Esophagus (tissue), 2 donors: Measurements from ENCODE around the gene CFL2. TPM values are rescaled to one million over a fixed set of nuclear protein-coding genes. Genes with fewer than 3 reads are reported as not detected.

Experiments used
- H3K27ac ChIP-seq, 2 donors: one replicate each; pipeline ENCODE4 v1.5.1; 2013; ENCODE audit warnings: low read depth in 2 of 2, mild to moderate bottlenecking in 2 of 2, inconsistent platforms in 1 of 2, low read length in 1 of 2, moderate library complexity in 1 of 2
- H3K27me3 ChIP-seq, 2 donors: one replicate each; pipeline ENCODE4 v1.6.1; 2013; ENCODE audit warnings: low read length in 2 of 2, control low read depth in 1 of 2, mild to moderate bottlenecking in 1 of 2; ENCODE audit not compliant: insufficient read depth in 2 of 2, control insufficient read depth in 1 of 2
- H3K36me3 ChIP-seq, 2 donors: one replicate each; pipeline ENCODE4 v1.6.1; 2013; ENCODE audit warnings: low read length in 1 of 2; ENCODE audit not compliant: control insufficient read depth in 2 of 2, insufficient read depth in 2 of 2
- H3K4me1 ChIP-seq, 2 donors: one replicate each; pipeline ENCODE4 v1.6.1; 2013; ENCODE audit warnings: low read length in 1 of 2; ENCODE audit not compliant: control insufficient read depth in 2 of 2, insufficient read depth in 2 of 2
- H3K4me3 ChIP-seq, 2 donors: one replicate each; pipeline ENCODE4 v1.5.1; 2013; ENCODE audit warnings: low read length in 2 of 2, mild to moderate bottlenecking in 2 of 2, low read depth in 1 of 2, moderate library complexity in 1 of 2
- H3K9me3 ChIP-seq, 2 donors: one replicate each; pipeline ENCODE4 v1.6.1; 2013; ENCODE audit warnings: mild to moderate bottlenecking in 2 of 2, low read depth in 1 of 2, low read length in 1 of 2, moderate library complexity in 1 of 2; ENCODE audit not compliant: control insufficient read depth in 2 of 2, insufficient read depth in 1 of 2
- WGBS, 2 donors: extraction: QIAGEN DNeasy Blood & Tissue Kit; methylation state at CpG; one replicate each; pipeline ENCODE4 v1.1.7; 2013; 5-methylcytosine and 5-hydroxymethylcytosine counted together
- polyA plus RNA-seq, 2 donors: library from polyadenylated mRNA; stranded (reverse); fragments of 200-250 nt; gene quantifications; one replicate each; pipeline ENCODE4 v1.2.3, GENCODE V29; 2013
- donor health status: healthy with polysubstance abuse.
- donor health status: Bipolar disorder and iron deficiency.

CFL2 gene
- polyA plus RNA-seq, 2 donors: 7.9 to 14.4 TPM

DNA sequence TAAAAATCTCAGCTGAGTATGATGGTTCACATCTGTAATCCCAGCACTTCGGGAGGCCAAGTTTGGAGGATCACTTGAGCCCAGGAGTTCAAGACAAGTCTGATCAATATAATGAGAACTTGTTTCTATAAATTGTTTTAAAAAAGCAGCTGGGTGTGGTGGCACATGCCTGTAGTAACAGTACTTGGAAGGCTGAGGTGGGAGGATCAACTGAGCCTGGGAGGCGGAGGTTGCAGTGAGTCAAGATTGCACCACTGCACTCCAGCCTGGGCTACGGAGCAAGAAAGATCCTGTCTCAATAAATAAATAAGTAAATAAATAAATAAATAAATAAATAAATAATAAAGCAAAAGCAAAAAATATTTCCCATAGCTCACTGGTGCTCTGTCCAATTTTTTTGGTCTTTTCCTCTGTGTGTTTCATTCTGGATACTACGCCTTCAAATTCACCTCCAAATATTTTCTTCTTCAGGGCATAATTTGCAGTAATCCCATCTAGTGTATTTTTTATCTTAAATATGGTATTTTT lies 51.8 kb downstream of the CFL2 start:
- H3K4me1 ChIP-seq: no peaks in the 10 kb centered on the region
- H3K27me3 ChIP-seq: no peaks in the 10 kb centered on the region
- H3K4me3 ChIP-seq: no peak overlapping the region
- H3K36me3 ChIP-seq: no peaks in the 10 kb centered on the region
- H3K27ac ChIP-seq: no peak overlapping the region
- H3K9me3 ChIP-seq: no peaks in the 10 kb centered on the region
- WGBS, 2 donors: 85 to 89% methylated on average over 4 of the region's 4 CpGs

DNA sequence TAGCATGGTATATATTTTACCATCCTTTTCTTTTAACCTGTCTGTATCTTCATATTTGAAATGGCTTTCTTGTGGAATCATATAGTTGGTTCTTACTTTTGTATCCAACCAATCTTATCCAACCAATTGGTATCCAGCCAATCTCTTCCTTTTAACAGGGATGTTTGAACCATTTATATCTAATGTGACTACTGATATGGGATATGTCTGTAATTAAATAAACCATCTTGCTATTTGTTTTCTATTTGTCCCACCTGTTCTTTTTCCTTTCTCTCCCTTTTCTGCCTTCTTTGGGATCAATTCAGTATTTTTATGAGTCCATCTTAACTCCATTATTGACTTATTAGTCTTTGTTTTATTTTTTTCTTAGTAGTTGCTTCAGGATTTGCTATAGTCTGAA lies 53.6 kb downstream of the CFL2 start:
- no peaks in the 10 kb centered on the region for H3K36me3 ChIP-seq
- H3K9me3 ChIP-seq: no peaks in the 10 kb centered on the region
- no peak overlapping the region for H3K27ac ChIP-seq
- no peak overlapping the region for H3K4me3 ChIP-seq
- H3K4me1 ChIP-seq: no peaks in the 10 kb centered on the region
- H3K27me3 ChIP-seq: no peaks in the 10 kb centered on the region

Other genes with a start within 250 kb of the CFL2 start
- gene EAPP, start 174.9 kb downstream of the CFL2 start, polyA plus RNA-seq: 10 to 100 TPM; 18.8 to 27.9 TPM
- 10 to 100 TPM; 19.1 to 34.1 TPM for gene SNX6, start 84.4 kb downstream of the CFL2 start, polyA plus RNA-seq
- 10 to 100 TPM; 18.5 to 18.9 TPM for gene BAZ1A, start 160.8 kb upstream of the CFL2 start, polyA plus RNA-seq